GM12874 (cell line): ENCODE data around the gene CDH11.

Experiments
- TF ChIP-seq, protein P1 (sequence below): IDR thresholded peaks from 2 replicates; pipeline ENCODE4 v1.5.1; 2011; ENCODE audit warnings: low read depth, mild to moderate bottlenecking, control low read depth, low read length, moderate library complexity; ENCODE audit not compliant: insufficient read depth

Gene CDH11

DNA sequence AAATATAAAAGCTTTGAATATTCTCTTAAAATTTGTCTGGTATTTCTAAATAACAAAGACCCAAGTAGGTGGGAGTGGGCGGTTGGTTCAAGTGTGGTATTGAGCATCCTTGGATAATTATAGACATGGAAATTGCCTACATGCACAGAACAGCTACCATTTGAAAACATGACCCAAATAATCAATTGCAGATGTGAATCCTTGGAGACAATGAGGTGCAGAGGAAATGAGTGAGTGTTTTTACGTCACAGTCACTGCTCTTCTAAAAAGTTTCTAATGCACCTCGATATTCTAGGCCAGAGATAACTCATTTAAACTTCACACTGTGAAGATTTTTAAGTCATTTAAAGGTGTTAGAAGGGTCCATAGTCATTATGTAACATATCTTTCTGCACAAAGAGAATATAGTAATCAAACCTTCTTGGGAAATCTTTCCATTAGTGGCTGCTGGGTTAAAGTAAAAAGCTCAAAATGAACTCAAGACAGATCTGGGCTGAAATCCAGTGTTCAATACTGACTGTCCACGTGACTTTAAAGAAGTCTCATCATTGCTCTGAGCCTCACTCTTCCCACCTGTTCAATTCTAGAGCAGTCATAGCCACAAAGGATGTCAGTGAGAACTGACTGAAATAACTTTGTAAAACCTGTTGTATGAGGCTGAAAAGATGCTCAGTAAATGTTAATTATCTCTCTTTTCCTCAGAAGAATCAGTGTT lies 144.5 kb downstream of the CDH11 start:
- TF ChIP-seq, protein P1, sequence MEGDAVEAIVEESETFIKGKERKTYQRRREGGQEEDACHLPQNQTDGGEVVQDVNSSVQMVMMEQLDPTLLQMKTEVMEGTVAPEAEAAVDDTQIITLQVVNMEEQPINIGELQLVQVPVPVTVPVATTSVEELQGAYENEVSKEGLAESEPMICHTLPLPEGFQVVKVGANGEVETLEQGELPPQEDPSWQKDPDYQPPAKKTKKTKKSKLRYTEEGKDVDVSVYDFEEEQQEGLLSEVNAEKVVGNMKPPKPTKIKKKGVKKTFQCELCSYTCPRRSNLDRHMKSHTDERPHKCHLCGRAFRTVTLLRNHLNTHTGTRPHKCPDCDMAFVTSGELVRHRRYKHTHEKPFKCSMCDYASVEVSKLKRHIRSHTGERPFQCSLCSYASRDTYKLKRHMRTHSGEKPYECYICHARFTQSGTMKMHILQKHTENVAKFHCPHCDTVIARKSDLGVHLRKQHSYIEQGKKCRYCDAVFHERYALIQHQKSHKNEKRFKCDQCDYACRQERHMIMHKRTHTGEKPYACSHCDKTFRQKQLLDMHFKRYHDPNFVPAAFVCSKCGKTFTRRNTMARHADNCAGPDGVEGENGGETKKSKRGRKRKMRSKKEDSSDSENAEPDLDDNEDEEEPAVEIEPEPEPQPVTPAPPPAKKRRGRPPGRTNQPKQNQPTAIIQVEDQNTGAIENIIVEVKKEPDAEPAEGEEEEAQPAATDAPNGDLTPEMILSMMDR, result no peak

DNA sequence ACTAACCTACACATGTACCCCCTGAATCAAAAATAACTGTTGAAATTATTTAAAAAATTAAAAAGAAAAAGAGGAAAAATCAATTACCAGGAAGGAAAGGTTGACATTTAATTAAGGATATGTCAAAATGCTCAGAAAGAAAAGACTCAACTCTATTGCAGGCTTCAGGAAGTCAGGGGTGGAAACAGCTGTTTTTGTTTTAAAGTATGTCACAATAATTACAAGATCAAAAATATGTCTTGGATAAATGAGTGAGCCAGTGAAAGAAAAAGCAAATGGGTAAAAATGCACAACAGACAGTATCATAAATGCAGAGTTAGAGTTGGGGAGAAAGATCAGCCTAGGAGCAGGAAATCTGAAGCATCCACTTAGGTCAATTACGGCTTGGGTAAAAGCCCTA lies 146.0 kb downstream of the CDH11 start:
- TF ChIP-seq, protein P1, result no peak

DNA sequence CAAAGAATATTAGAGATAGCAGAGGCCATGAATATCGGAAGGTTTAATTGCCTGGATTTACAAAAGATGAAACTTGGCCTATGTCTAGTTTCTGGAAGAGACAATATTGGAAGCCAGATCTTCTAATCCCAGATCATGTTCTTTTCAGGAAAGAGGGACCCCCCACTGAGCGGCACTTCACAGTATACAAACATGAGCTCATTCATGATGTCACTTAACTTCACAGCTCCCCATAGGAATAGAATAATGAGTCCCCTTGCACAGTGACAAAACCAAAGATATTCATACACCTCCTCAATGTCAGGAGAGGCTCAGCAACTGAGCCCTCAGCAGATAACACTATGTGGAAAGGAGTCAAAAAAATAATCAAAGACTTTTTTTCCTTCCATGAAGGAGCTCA lies 147.5 kb downstream of the CDH11 start:
- TF ChIP-seq, protein P1, result no peak

DNA sequence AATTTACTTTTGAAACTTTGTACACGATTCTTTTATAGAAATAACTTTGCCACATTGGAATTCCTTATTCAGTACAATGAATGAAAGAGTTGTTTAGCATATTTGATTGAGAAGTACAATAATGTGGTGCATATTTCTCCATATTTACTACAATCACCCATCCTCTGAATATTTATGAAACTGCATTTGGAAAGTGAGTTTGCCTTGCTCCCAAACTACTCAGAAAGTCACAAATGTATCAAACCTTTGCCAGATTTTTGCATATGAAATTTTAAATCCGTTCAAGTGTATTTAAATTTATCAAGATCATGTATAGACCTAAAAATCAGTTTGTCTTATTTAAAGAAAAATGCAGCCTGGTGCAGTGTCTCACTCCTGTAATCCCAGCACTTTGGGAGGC lies 148.7 kb downstream of the CDH11 start:
- TF ChIP-seq, protein P1, result no peak

DNA sequence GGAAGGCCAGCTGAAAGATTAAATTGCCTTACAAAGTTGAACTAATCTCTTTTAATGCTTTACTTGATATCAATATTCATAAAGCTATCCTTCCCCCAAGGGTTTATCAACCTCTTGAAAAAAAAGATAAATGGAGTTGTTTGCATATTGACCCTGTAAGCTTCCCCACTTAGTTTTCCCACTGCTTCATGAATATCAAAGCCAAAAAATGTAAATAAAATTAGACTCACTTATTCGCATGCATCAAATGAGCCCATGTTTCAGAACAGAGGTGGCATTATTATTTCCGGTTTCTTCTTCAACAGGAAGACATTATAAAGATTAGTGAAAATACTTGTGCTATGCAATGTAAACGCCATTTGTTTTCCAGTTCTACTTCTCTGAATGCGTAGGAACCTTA lies 150.7 kb downstream of the CDH11 start:
- TF ChIP-seq, protein P1, result no peak

DNA sequence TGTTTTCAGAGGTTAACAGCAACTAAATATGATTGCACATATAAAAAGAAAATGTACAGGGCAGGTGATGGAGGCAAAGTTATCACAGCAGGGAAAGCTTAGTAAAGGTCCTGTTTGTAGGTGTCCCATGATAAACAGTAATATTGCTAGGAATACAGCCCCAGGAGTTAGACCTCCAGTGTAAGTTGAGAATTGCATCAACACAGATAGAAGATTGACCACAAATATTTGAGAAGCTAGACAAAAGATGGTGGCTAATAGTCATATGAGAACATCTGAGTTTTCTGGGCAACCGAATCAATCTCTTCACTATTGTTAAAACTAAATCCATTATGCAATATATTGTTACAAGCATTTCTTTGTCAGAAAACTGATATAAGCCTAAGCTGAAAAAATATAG lies 152.6 kb downstream of the CDH11 start:
- TF ChIP-seq, protein P1, result no peak

DNA sequence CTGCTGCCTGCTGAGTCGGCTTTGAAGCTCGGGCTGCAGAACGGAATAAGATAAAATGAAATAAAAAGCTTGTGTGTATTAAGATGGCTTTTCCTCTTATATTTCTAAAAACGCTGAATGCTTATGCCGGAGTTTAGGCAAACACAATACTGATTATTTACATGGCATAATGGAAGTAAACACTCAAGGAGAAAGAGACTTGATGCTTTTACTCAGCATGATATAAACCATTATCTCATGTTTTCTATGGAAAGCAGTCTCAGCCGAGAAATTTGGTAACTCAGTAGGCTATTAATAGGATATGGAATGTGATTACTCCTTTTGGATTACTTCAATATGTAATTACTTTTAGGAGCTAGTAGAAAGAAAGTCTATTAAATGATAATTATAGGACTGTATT lies 153.3 kb downstream of the CDH11 start:
- TF ChIP-seq, protein P1, result no peak
